ENCODE data around the gene OLFM4. TPM values are rescaled to one million over a fixed set of nuclear protein-coding genes. Genes with fewer than 3 reads are reported as not detected.

Gene OLFM4
- total RNA-seq, 1 experiment from 2014 or later: not detected

- no peak for DNase-seq (ENCODE audit: low spot score)
Observed at GRCh38 chr13:53068585-53069520, 40.2 kb downstream of the OLFM4 start.

- DNase-seq (ENCODE audit: low spot score): no peak
Observed at GRCh38 chr13:53069800-53070199, 41.2 kb downstream of the OLFM4 start.

GRCh38 chr13:53073711-53074110 lies 45.1 kb downstream of the OLFM4 start:
- DNase-seq (ENCODE audit: low spot score): no peak

GRCh38 chr13:53074114-53074513 lies 45.5 kb downstream of the OLFM4 start:
- DNase-seq (ENCODE audit: low spot score): no peak

GRCh38 chr13:53075356-53076041 lies 46.9 kb downstream of the OLFM4 start:
- DNase-seq (ENCODE audit: low spot score): no peak

GRCh38 chr13:53079691-53080090 lies 51.1 kb downstream of the OLFM4 start:
- no peak for DNase-seq (ENCODE audit: low spot score)

- DNase-seq (ENCODE audit: low spot score): no peak
Observed at GRCh38 chr13:53088871-53089270, 60.3 kb downstream of the OLFM4 start.

- DNase-seq (ENCODE audit: low spot score): no peak
Observed at GRCh38 chr13:53089951-53090350, 61.3 kb downstream of the OLFM4 start.

GRCh38 chr13:53090461-53090860 lies 61.8 kb downstream of the OLFM4 start:
- no peak for DNase-seq (ENCODE audit: low spot score)

GRCh38 chr13:53092931-53093330 lies 64.3 kb downstream of the OLFM4 start:
- DNase-seq (ENCODE audit: low spot score): no peak

GRCh38 chr13:53098455-53098854 lies 69.8 kb downstream of the OLFM4 start:
- DNase-seq (ENCODE audit: low spot score): no peak

- DNase-seq (ENCODE audit: low spot score): no peak
Observed at GRCh38 chr13:53100394-53101063, 71.9 kb downstream of the OLFM4 start.

Other genes starting within 250 kb of the OLFM4 start
- gene PCDH8, start 180.2 kb upstream of the OLFM4 start, total RNA-seq (2014; rRNA removed; shearing (Covaris generic)): not detected in 2 replicates